ENCODE data around the gene TP73.

- TF ChIP-seq CTCF (IDR thresholded peaks at IDR 0.05) (no peak), POLR2A (IDR thresholded peaks at IDR 0.05) (no peak)
Measured at GRCh38 chr1:3692598-3692997, 40.3 kb downstream of the TP73 start.
